ENCODE measurements around the gene NUDT8.

DNA sequence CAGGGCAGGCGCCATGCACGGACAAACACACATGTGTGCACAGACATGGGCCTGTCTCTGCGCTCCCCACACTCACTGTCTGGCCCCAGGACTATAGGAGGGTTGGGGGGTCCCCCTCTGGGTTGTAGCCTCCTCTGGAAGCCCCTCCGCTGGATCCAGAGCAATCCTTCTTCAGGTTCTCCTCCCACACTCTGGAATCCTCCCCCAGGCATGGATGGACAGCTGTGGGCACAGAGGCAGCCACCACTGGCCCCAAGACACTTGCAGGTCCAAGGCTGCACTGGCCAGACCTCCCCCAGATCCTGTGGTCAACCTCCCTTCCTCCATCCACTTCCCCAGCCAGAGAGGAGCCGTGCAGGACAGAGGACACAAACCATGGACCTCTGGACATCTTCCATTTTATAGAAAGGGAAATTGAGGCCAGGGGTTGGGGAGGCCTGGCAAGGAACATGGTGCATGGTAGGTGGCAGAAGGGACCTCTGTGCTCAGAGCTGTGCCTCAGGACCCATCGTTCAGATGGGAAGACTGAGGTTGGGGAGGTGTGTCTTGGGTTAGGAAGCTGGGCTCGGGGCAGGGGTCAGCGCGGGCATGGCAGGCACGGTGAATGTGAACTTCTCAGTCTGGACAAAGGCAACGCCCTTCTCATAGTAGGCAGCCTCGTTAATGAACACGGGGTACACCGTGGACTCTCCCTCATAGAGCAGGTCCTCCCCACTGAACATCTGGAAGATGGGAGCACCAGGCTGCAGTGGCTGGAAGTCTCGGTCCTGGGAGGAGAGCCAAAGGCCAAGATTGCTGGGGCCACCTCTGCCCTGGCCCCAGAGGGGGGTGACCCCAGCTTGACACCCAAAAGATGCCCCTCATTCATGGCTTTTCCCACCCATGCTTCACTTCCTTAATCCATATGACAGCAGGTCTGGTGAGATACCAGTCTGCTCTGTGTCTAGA is 12.7 kb upstream of the NUDT8 start:
- TF ChIP-seq POLR2A (IDR thresholded peaks at IDR 0.05) (no peak), POLR2AphosphoS5 (IDR thresholded peaks at IDR 0.05) (no peak)
- TF ChIP-seq, protein P1, sequence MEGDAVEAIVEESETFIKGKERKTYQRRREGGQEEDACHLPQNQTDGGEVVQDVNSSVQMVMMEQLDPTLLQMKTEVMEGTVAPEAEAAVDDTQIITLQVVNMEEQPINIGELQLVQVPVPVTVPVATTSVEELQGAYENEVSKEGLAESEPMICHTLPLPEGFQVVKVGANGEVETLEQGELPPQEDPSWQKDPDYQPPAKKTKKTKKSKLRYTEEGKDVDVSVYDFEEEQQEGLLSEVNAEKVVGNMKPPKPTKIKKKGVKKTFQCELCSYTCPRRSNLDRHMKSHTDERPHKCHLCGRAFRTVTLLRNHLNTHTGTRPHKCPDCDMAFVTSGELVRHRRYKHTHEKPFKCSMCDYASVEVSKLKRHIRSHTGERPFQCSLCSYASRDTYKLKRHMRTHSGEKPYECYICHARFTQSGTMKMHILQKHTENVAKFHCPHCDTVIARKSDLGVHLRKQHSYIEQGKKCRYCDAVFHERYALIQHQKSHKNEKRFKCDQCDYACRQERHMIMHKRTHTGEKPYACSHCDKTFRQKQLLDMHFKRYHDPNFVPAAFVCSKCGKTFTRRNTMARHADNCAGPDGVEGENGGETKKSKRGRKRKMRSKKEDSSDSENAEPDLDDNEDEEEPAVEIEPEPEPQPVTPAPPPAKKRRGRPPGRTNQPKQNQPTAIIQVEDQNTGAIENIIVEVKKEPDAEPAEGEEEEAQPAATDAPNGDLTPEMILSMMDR (IDR thresholded peaks at IDR 0.05), result no peak
